ENCODE results near the gene BMP5.
"Not testable (repeated sequence)": the region's sequence is repeated elsewhere in the genome, so short reads cannot be mapped to it uniquely, and the experiment has no call there.

BMP5 gene

DNA sequence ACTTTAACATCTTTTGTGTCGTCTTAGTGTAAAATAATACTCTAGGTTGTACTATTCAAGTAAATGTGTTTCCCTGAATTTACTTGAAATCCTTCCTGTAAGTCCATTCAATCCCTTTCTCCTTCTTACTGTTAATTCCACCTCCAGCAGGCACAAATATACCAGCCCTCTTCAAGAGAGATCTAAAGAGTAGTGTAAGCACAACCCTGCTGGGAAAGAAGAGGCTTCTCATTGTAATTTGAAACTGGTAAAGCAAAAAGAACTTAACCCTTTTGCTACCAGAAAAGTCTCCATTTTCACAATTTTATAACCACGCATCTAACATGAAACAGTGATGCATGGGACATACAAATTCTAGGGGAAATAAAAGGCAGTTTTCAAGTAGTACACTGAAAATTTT is at the start of gene BMP5:
BMP5 (minus strand) TSS at position 191 of the 400 bp plus-strand sequence. CDS start 725 bp downstream, outside the sequence.
- Histone ChIP-seq H3K9me3 (ENCODE audit: control insufficient read depth, insufficient read depth, low read length) (no peaks in the 10 kb centered on the region), H3K9ac (ENCODE audit: low read depth, low read length) (no peak within 1 kb of the TSS; the same call in 1 of the 2 replicates), H3K36me3 (ENCODE audit: insufficient read depth, low read length) (no peaks in the 10 kb centered on the region)

DNA sequence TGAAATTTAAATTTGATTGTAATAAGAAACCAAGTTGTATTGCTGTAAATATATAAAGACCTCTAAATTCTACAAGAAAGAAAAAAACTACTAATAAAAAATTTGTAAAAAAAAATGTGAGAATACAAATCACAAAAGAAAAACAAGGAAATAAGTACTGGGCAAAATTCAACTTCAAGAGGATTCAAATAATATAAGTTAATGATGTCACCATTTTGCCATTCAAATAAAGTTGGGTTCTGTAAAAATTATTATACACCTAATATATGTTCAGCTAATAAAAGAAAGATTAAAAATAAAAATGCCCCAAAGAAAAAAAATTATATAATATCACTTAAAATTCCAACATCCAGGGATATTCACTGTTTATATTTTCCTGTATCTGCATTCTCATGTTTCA is 47.0 kb upstream of the BMP5 start:
- no peaks in the 10 kb centered on the region for H3K9me3 ChIP-seq (ENCODE audit: control insufficient read depth, insufficient read depth, low read length)
- H3K36me3 ChIP-seq (ENCODE audit: insufficient read depth, low read length), result no peaks in the 10 kb centered on the region
- H3K9ac ChIP-seq (ENCODE audit: low read depth, low read length), result no peak overlapping the region
- no peaks in the 10 kb centered on the region for H3K4me1 ChIP-seq (ENCODE audit: insufficient read depth, low read length)

More for the DNA sequence above, at the start of gene BMP5:
- H3K4me1 ChIP-seq (ENCODE audit: insufficient read depth, low read length), result peaks cover 16% of the 10 kb centered on the region; the same call in 1 of the 2 replicates

DNA sequence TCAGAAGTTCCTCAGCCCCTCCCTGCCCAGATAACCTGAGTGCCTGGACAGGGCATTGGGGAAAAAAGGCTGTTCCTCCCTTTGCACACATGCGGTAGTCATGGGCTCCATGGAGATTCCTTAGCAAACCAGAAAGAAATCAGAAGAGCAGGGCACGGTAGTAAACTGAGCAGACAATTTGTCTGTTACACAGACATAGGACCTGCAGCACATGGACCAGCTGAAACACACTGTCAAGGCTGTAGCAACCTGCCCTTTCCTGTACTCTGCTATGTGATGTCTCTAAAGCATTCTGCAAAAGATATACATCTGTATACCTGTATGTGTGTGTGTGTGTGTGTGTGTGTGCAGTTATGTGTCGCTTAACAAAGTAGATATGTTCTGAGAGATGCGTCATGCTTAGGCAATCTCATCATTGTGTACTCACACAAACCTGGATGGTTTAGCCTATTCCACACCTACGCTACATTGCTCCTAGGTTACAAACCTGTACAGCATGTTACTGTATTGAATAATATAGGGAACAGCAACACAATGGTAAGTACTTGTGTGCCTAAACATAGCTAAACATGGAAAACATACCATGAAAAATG is 44.4 kb upstream of the BMP5 start:
- Histone ChIP-seq H3K9ac (ENCODE audit: low read depth, low read length) (no peak overlapping the region), H3K4me1 (ENCODE audit: insufficient read depth, low read length) (no peaks in the 10 kb centered on the region), H3K36me3 (ENCODE audit: insufficient read depth, low read length) (no peaks in the 10 kb centered on the region), H3K9me3 (ENCODE audit: control insufficient read depth, insufficient read depth, low read length) (no peaks in the 10 kb centered on the region)

DNA sequence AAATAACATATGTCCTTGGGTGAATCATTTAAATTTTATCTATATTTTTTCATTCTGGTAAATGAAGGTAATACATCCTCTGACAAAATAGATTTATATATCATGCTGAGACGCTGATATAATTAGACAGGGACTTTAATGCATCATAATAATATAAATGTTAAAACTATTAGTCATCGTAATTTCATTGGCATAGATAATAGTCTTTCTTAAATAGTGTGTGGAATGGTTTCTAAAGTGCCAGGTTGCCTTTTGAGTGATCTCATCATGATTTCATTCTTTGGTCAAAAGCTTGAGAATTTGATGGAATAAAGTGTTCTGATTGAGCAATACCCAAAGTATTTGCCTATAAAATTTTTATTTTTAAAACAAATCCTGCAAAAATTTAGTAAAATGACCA is 43.2 kb upstream of the BMP5 start:
- H3K4me1 ChIP-seq (ENCODE audit: insufficient read depth, low read length), result no peaks in the 10 kb centered on the region
- H3K9ac ChIP-seq (ENCODE audit: low read depth, low read length), result no peak overlapping the region
- H3K36me3 ChIP-seq (ENCODE audit: insufficient read depth, low read length), result no peaks in the 10 kb centered on the region
- no peaks in the 10 kb centered on the region for H3K9me3 ChIP-seq (ENCODE audit: control insufficient read depth, insufficient read depth, low read length)

DNA sequence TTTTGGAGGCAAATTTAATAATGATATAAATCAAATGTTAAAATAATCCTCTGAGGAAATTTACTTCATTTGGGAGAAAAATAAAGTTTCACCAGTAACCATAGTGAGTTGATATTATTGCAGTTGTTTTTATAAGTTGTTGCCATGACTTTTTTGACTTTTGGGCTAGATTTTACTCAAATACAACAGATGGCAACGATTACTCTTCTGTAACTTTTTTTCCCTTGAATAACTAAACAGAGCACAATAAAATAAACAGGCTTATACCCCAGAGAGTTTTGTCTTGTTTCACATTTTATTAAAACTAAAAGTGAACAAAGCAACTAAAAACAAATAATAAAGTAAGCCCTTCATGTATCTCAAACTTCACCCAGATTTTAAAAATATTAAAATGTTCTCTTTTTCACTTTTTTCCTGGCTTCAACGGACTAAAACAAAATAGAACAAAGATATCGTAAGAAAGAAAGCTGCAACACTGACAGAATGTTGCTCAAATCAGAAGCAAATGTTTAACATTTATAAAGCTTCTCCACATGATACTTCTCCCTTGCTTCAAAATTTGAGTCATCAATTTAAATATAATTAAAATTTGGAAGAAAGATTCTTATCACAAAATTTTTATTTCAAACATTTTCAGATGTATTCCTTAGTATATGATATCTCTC is 42.5 kb upstream of the BMP5 start:
- H3K9ac ChIP-seq (ENCODE audit: low read depth, low read length), result no peak overlapping the region
- no peaks in the 10 kb centered on the region for H3K9me3 ChIP-seq (ENCODE audit: control insufficient read depth, insufficient read depth, low read length)
- no peaks in the 10 kb centered on the region for H3K36me3 ChIP-seq (ENCODE audit: insufficient read depth, low read length)
- no peaks in the 10 kb centered on the region for H3K4me1 ChIP-seq (ENCODE audit: insufficient read depth, low read length)

DNA sequence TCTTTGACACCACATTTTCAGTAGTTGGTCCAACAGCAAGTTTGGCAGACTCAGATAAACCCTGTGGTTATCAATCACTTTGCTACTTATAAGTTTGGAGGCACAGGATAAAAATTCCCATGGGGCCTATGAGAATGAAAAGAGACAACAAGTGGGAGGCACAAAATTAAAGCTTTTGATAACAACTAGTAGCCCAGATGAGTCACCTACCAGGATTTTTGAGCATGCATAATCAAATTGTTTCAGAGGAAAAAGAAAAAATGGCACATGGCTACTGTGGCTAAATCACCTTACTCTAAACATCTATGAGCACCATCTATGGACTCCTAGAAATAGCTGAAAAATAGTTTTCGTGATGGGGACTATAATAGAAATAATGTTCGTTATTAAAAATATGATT is 40.8 kb upstream of the BMP5 start:
- Histone ChIP-seq H3K4me1 (ENCODE audit: insufficient read depth, low read length) (no peaks in the 10 kb centered on the region), H3K9me3 (ENCODE audit: control insufficient read depth, insufficient read depth, low read length) (no peaks in the 10 kb centered on the region), H3K36me3 (ENCODE audit: insufficient read depth, low read length) (no peaks in the 10 kb centered on the region), H3K9ac (ENCODE audit: low read depth, low read length) (no peak overlapping the region)

DNA sequence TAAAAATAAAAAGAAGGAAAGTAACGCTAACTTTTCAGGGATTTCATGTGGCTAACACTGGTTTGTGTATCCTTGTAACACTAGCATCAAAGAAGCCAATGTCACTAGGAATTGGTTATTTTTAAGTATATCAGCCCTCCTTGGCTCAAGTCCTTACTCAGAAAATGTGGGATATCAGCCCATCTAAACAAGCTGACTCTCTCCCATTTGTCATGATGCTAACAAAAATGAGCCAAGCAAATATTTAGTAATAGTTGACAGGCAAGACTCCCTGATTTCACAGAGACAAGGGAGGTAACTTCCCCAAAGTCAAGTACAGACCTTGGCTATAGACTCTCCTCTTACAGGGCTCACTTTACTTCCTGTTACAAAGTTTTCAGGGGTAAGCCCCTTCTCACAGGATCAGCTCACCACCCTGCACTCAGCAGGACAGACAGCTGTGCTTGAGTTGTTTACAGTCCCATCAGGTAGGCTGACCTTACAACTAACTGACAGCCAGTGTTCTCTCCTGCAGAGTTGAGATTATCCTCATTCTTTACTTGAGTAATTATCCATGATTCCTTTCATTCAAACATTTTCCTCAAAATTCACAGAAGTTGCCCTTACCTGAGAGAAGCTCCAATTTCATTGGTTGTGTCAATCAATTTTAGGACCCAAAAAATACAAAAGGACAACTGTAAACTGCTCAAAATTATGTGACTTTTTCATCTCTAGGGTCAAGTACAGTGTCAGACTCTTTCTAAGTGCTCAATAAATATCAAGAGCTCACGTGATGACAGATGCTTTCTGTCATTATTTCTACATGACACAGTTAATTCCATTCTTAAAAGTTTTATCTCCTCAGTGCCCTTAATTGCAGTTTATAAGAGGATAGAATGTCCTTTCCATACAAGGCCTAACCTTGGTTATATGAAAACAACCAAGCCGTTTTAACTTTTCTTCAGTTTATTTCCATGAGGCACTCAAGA is 38.1 kb upstream of the BMP5 start:
- Histone ChIP-seq H3K9me3 (ENCODE audit: control insufficient read depth, insufficient read depth, low read length) (no peaks in the 10 kb centered on the region), H3K36me3 (ENCODE audit: insufficient read depth, low read length) (no peaks in the 10 kb centered on the region), H3K4me1 (ENCODE audit: insufficient read depth, low read length) (no peaks in the 10 kb centered on the region), H3K9ac (ENCODE audit: low read depth, low read length) (no peak overlapping the region)

DNA sequence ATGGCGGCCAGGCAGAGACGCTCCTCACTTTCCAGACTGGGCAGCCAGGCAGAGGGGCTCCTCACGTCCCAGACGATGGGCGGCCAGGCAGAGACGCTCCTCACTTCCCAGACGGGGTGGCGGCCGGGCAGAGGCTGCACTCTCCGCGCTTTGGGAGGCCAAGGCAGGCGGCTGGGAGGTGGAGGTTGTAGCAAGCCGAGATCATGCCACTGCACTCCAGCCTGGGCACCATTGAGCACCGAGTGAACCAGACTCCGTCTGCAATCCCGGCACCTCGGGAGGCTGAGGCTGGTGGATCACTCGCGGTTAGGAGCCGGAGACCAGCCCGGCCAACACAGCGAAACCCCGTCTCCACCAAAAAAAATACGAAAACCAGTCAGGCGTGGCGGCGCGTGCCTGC is 35.1 kb upstream of the BMP5 start:
- H3K36me3 ChIP-seq (ENCODE audit: insufficient read depth, low read length); H3K9ac ChIP-seq (ENCODE audit: low read depth, low read length); H3K4me1 ChIP-seq (ENCODE audit: insufficient read depth, low read length); H3K9me3 ChIP-seq (ENCODE audit: control insufficient read depth, insufficient read depth, low read length): not testable (repeated sequence)

DNA sequence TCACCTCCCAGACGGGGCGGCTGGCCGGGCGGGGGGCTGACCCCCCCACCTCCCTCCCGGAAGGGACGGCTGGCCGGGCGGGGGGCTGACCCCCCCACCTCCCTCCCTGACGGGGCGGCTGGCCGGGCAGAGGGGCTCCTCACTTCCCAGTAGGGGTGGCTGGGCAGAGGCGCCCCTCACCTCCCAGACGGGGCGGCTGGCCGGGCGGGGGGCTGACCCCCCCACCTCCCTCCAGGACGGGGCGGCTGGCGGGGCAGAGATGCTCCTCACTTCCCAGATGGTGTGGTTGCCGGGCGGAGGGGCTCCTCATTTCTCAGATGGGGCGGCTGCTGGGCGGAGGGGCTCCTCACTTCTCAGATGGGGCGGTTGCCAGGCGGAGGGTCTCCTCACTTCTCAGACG is 34.5 kb upstream of the BMP5 start:
- not testable (repeated sequence) for H3K9ac ChIP-seq (ENCODE audit: low read depth, low read length); H3K4me1 ChIP-seq (ENCODE audit: insufficient read depth, low read length); H3K36me3 ChIP-seq (ENCODE audit: insufficient read depth, low read length)

DNA sequence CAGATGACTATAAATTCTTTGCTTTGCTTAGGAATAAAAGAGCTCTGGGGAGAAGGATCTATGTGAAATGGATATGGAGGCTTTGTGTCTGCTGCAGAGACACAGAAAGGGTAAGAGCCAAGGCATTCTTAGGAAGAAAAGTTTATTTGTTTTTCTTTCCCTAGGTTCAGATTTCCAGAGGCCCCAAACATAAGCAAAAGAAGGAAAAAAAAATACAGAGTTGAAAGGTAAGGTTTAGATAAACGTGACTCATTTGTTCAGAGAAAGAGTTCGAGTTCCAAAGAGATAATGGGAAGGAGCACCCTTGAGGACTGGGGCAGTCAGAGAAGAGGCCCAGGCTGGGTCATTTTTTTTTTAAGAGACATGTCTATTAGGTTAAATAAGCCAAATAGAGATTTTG is 27.4 kb upstream of the BMP5 start:
- Histone ChIP-seq H3K4me1 (ENCODE audit: insufficient read depth, low read length) (no peaks in the 10 kb centered on the region), H3K9ac (ENCODE audit: low read depth, low read length) (no peak overlapping the region), H3K36me3 (ENCODE audit: insufficient read depth, low read length) (no peaks in the 10 kb centered on the region), H3K9me3 (ENCODE audit: control insufficient read depth, insufficient read depth, low read length) (no peaks in the 10 kb centered on the region)

More for the DNA sequence above, 34.5 kb upstream of the BMP5 start:
- H3K9me3 ChIP-seq (ENCODE audit: control insufficient read depth, insufficient read depth, low read length), result not testable (repeated sequence)

DNA sequence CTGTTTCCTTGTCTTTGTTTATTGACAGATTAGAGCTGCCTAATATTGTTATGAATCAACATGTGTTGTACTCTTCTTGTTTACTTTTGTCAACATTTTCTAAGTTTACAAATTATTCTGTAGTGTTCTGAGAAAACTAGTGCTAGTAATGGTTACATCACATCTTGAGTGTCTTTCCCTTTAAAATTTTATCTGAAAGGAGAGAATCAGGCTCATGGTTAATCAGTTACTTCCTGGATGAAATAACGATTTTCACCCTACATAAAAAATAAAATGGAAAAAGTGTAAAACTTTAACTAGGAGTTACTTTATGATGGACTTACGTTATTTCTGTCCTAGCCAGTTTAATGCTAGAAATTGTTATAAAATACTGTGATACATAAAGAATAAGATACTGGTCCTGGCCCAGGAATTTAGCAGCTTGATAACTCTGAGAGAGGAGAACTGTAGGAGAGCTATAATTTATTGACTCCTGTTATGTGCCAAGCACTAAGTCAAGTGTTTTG is 26.4 kb upstream of the BMP5 start:
- Histone ChIP-seq H3K4me1 (ENCODE audit: insufficient read depth, low read length) (no peaks in the 10 kb centered on the region), H3K9me3 (ENCODE audit: control insufficient read depth, insufficient read depth, low read length) (no peaks in the 10 kb centered on the region), H3K36me3 (ENCODE audit: insufficient read depth, low read length) (no peaks in the 10 kb centered on the region)

DNA sequence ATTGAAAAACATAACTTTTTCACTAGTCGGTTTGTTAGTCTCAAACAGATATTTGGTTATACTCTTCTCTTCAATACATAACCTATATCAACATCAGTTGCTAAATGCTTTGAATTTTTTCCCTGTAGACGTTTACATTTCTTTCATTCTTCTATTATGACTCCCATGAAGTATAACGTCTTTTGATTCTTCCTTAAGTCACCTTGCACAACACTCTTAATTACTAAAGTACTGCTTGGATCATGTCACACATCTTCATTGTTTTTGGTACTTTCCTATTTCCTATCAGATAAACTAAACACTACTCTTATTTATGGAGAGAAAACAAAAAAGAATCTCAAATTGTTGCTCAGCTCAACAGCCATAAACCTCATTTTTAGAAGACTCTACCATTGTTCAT is 23.0 kb upstream of the BMP5 start:
- Histone ChIP-seq H3K9ac (ENCODE audit: low read depth, low read length) (no peak overlapping the region), H3K36me3 (ENCODE audit: insufficient read depth, low read length) (no peaks in the 10 kb centered on the region)

More for the DNA sequence above, 26.4 kb upstream of the BMP5 start:
- H3K9ac ChIP-seq (ENCODE audit: low read depth, low read length), result no peak overlapping the region

DNA sequence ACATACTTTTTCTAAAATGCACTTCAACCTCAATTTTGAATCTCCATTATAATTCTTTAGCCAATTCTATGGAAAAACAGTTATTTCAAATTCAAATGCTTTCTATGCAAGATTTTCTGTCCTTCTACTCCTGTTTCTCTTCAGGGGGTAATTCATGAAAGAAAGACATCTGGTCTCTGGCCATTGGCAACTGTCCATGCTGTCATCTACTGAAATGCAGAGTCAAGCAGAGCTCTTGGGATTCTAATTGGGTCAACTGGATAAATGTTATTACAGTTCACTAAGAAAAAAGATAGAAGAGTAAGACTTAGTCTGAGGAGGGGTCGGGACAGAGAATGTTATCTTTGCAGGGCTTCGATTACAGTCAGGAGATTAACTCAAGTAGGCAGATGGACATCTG is 22.0 kb upstream of the BMP5 start:
- Histone ChIP-seq H3K36me3 (ENCODE audit: insufficient read depth, low read length) (no peaks in the 10 kb centered on the region), H3K4me1 (ENCODE audit: insufficient read depth, low read length) (no peaks in the 10 kb centered on the region), H3K9ac (ENCODE audit: low read depth, low read length) (no peak overlapping the region), H3K9me3 (ENCODE audit: control insufficient read depth, insufficient read depth, low read length) (no peaks in the 10 kb centered on the region)

More for the DNA sequence above, 23.0 kb upstream of the BMP5 start:
- Histone ChIP-seq H3K9me3 (ENCODE audit: control insufficient read depth, insufficient read depth, low read length) (no peaks in the 10 kb centered on the region), H3K4me1 (ENCODE audit: insufficient read depth, low read length) (no peaks in the 10 kb centered on the region)

DNA sequence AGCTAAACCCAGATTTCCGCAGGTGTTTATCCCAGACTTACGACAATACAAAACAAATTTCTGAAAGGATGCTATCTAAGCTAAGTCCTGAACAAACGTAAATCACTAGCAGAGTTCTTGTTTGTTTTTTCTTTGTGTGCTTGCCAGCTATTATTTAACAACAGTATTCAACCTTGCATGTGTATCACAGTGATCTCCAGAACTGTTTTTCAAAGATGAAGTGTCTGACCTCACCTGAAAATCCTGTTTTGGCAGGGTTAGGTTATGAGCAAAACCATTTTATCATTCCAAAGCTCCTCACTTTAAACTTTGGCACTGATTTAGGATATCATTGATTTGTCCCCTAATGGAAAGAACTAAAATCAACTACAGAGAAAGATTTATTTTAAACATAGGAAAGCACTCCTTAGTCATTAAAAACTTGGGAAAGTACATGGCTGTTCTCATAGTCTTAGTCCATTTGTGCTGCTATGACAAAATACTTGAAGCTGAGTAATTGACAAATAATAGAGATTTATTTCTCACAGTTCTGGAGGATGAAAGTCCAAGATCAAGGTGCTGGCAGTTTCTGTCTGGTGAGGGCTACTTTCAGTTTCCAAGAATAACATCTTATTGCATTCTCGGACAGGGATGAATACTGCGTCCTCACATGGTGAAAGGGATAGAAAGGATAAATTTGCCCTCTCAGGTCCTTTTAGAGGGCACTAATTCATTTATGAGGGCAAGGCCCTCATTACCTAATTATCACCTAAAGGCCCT is 20.8 kb upstream of the BMP5 start:
- Histone ChIP-seq H3K36me3 (ENCODE audit: insufficient read depth, low read length) (no peaks in the 10 kb centered on the region), H3K9me3 (ENCODE audit: control insufficient read depth, insufficient read depth, low read length) (no peaks in the 10 kb centered on the region), H3K4me1 (ENCODE audit: insufficient read depth, low read length) (no peaks in the 10 kb centered on the region), H3K9ac (ENCODE audit: low read depth, low read length) (no peak overlapping the region)

All from ES-I3 (cell line).